ENCODE data around the gene FCAMR. TPM values are rescaled to one million over a fixed set of nuclear protein-coding genes. Genes with fewer than 3 reads are reported as not detected.
"Not testable (repeated sequence)": the region's sequence is repeated elsewhere in the genome, so short reads cannot be mapped to it uniquely, and the experiment has no call there.

FCAMR gene
- total RNA-seq, 4 donors from 2014 or later = not detected

DNA sequence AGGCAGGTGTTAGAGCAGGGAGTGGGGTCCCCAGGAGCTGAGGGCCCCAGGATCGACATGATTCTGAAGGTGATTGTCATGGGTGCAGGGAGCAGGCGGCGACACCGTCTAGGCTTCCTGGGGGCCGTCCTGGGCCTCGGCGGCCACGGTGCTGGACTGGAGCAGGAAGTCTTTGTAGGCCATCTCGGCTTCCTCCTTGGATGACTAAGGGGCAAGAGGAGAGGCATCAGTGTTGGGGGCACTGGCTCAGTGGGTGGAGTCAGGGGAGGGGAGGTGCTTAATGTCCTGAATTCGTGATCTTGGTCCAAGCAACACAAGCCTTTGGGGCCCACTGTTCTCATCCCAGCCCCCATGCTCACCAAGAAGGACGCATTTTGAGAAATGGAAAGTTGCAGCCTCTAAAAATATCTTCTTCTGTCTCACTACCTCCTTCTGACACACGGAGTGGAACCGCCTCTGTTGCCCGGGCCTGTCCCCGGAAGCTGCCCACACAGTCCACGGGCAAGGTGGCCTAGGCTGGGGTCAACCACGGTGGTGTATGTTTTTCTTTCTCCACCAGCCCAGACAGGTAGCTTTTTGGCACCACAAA lies 40.0 kb downstream of the FCAMR start:
- no peak for TF ChIP-seq POLR2A (IDR thresholded peaks at IDR 0.05)
- TF ChIP-seq, protein P1, sequence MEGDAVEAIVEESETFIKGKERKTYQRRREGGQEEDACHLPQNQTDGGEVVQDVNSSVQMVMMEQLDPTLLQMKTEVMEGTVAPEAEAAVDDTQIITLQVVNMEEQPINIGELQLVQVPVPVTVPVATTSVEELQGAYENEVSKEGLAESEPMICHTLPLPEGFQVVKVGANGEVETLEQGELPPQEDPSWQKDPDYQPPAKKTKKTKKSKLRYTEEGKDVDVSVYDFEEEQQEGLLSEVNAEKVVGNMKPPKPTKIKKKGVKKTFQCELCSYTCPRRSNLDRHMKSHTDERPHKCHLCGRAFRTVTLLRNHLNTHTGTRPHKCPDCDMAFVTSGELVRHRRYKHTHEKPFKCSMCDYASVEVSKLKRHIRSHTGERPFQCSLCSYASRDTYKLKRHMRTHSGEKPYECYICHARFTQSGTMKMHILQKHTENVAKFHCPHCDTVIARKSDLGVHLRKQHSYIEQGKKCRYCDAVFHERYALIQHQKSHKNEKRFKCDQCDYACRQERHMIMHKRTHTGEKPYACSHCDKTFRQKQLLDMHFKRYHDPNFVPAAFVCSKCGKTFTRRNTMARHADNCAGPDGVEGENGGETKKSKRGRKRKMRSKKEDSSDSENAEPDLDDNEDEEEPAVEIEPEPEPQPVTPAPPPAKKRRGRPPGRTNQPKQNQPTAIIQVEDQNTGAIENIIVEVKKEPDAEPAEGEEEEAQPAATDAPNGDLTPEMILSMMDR (IDR thresholded peaks at IDR 0.05) = no peak
- intact Hi-C loops (cut with DNase I; ENCODE audit: low total_unique reads) = no loop called here
- DNase-seq = no peak
- Histone ChIP-seq H3K9me3 (no peaks in the 10 kb centered on the region), H3K27me3 (no peaks in the 10 kb centered on the region), H3K36me3 (no peaks in the 10 kb centered on the region), H3K4me3 (no peak overlapping the region), H3K4me1 (no peaks in the 10 kb centered on the region), H3K27ac (no peak overlapping the region)

DNA sequence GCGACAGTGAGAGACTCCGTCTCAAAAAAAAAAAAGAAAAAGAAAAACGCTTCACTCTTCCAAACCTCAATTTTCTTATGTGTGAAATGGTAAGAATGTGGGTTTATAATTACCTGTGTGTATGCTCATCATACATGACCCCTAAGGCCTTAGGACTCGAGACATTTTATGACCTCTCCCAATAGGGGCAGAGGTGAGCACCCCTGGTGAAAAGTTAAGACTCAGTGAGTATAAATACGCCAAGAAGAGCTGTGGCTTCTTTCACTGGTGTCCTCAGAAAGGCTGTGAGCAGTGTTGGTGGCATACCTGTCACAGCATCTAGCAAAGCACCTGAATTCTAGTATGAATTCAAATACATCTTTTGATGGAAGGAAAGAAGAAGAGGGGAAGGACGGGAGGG lies 40.7 kb downstream of the FCAMR start:
- intact Hi-C loops (cut with DNase I; ENCODE audit: low total_unique reads) = no loop called here

DNA sequence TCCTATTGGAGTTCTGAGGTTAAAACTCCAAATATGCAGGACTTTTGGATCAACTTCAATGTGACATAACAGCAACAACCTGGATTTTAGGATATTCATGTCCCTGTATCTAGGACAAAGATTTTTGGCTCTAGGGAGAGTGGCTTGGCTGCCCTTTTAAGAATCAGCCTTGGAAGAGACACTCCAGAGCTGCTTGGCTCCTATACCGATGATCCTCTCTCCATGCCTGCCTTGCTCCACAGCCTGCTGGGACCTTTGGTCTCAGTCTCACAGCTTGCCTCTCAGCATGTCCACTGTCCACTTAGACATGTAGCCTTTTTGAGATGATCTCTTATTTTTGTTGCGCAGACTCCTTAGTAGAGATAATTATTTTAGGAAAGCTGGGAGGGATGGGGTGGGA lies 44.0 kb downstream of the FCAMR start:
- intact Hi-C loops (cut with DNase I; ENCODE audit: low total_unique reads) = no loop called here
- no peak overlapping the region for H3K27ac ChIP-seq

More for the DNA sequence above, 40.7 kb downstream of the FCAMR start:
- no peak overlapping the region for H3K4me3 ChIP-seq
- H3K4me1 ChIP-seq = no peaks in the 10 kb centered on the region
- no peaks in the 10 kb centered on the region for H3K27me3 ChIP-seq
- DNase-seq = no peak
- no peaks in the 10 kb centered on the region for H3K36me3 ChIP-seq
- H3K27ac ChIP-seq = no peak overlapping the region
- H3K9me3 ChIP-seq = no peaks in the 10 kb centered on the region
- TF ChIP-seq, protein P1 (IDR thresholded peaks at IDR 0.05) = no peak
- no peak for TF ChIP-seq POLR2A (IDR thresholded peaks at IDR 0.05)

DNA sequence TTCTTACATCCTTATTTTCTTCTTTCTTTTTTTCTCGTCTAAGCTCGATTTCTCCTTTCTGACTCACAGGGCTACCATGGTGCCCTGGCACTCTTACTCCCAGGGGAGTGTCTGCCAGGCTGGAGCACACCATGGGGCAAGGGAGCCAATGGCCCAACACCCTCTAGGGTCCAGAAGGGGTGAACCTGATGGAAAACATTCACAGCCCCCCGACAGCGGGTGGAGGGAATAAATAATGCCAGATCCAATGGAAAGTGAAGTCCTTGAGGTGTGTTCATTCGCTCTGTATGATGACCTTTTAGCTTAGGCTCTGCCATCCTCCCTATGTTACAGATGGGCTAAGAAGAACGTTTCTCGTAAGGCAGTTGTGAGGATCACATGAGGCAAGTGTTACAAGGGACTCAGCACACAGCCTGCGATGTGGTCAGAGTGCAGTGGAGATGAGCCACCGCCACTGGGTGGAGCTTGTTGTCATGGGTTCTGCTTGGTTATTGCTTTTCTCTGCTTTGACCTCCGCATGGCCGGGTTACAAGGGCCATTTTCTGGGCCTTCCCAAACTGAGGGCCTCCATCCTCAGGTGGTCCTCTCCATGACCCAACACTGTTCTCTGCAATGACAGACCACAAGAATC lies 45.0 kb downstream of the FCAMR start:
- no peak for DNase-seq
- H3K4me3 ChIP-seq = no peak overlapping the region
- no peaks in the 10 kb centered on the region for H3K4me1 ChIP-seq
- no peaks in the 10 kb centered on the region for H3K36me3 ChIP-seq
- TF ChIP-seq, protein P1 (IDR thresholded peaks at IDR 0.05) = no peak
- no peak for TF ChIP-seq POLR2A (IDR thresholded peaks at IDR 0.05)
- no peaks in the 10 kb centered on the region for H3K9me3 ChIP-seq
- intact Hi-C loops (cut with DNase I; ENCODE audit: low total_unique reads) = no loop called here
- no peaks in the 10 kb centered on the region for H3K27me3 ChIP-seq
- no peak overlapping the region for H3K27ac ChIP-seq

More for the DNA sequence above, 44.0 kb downstream of the FCAMR start:
- no peak for DNase-seq
- Histone ChIP-seq H3K4me3 (no peak overlapping the region), H3K4me1 (no peaks in the 10 kb centered on the region), H3K36me3 (no peaks in the 10 kb centered on the region), H3K9me3 (no peaks in the 10 kb centered on the region), H3K27me3 (no peaks in the 10 kb centered on the region)
- no peak for TF ChIP-seq POLR2A (IDR thresholded peaks at IDR 0.05)
- TF ChIP-seq, protein P1 (IDR thresholded peaks at IDR 0.05) = no peak

DNA sequence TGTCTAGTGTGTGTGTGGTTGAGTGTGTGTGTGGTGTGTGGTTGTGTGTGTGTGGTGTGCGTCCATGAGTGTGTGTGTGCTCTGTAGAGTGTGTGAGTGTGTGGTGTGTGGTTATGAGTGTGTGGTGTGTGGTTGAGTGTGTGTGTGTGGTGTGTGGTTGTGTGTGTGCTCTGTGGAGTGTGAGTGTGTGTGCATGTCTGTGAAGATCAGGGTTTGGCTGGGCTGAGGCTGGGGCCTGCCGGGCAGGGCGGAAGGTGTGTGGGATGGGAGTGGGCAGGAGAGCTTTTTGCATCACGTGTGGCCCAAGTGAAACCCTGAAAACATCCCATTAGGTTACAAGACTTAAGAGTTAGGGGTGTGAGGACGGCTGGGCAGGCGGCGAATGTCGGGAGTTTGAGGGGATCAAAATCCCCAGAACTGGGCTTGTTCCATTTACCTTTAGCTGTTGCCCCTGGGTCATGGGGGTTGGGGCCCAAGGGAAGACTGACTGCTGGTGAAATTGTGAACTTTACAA lies 45.6 kb downstream of the FCAMR start:
- no peak for TF ChIP-seq POLR2A (IDR thresholded peaks at IDR 0.05)
- TF ChIP-seq, protein P1 (IDR thresholded peaks at IDR 0.05) = no peak
- H3K27ac ChIP-seq = no peak overlapping the region
- H3K9me3 ChIP-seq = no peaks in the 10 kb centered on the region
- H3K4me3 ChIP-seq = no peak overlapping the region
- H3K27me3 ChIP-seq = no peaks in the 10 kb centered on the region
- no peak for DNase-seq
- no peaks in the 10 kb centered on the region for H3K4me1 ChIP-seq
- intact Hi-C loops (cut with DNase I; ENCODE audit: low total_unique reads) = no loop called here
- H3K36me3 ChIP-seq = no peaks in the 10 kb centered on the region

DNA sequence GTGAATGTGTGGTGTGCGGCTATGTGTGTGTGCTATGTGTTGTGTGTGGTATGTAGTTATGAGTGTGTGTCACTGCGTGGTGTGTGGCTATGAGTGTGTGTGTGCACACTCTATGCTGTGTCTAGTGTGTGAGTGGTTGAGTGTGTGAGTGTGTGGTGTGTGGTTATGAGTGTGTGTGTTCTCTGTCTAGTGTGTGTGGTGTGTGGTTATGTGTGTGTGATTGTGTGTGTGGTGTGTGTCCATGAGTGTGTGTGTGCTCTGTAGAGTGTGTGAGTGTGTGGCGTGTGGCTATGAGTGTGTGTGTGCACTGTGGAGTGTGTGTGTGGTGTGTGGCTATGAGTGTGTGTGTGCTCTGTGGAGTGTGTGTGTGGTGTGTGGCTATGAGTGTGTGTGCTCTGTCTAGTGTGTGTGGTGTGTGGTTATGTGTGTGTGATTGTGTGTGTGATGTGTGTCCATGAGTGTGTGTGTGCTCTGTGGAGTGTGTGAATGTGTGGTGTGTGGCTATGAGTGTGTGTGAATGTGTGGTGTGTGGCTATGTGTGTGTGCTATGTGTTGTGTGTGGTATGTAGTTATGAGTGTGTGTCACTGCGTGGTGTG lies 46.2 kb downstream of the FCAMR start:
- H3K4me3 ChIP-seq; H3K36me3 ChIP-seq; H3K4me1 ChIP-seq; intact Hi-C loops (cut with DNase I; ENCODE audit: low total_unique reads); DNase-seq; H3K27me3 ChIP-seq; H3K27ac ChIP-seq; H3K9me3 ChIP-seq: not testable (repeated sequence)

Data from uterus (tissue), 4 donors.